ENCODE data around the gene HIPK3. TPM values are rescaled to one million over a fixed set of nuclear protein-coding genes. Genes with fewer than 3 reads are reported as not detected.
"Not testable (repeated sequence)": the region's sequence is repeated elsewhere in the genome, so short reads cannot be mapped to it uniquely, and the experiment has no call there.

HIPK3 gene
- total and polyA plus RNA-seq, 7 donors: 10.6 to 417 (median 277) TPM

- TF ChIP-seq POLR2AphosphoS5 (IDR thresholded peaks at IDR 0.05) (no peak), CTCF (IDR thresholded peaks at IDR 0.05) (no peak), POLR2A (IDR thresholded peaks at IDR 0.05) (no peak), EP300 (IDR thresholded peaks at IDR 0.05) (no peak)
- Histone ChIP-seq H3K4me3 (no peak overlapping the region), H3K4me1 (no peaks in the 10 kb centered on the region), H3K27ac (no peak overlapping the region), H3K36me3 (no peaks in the 10 kb centered on the region), H3K9me3 (no peaks in the 10 kb centered on the region), H3K27me3 (no peaks in the 10 kb centered on the region)
- 95 to 96% methylated on average over 2 of the region's 2 CpGs for WGBS, 2 donors
- intact Hi-C loops (cut with DNase I): no loop called here
- no peak for DNase-seq
These were observed 14.6 kb upstream of the HIPK3 start for GRCh38 chr11:33242575-33242974.

GRCh38 chr11:33243654-33244053 lies 13.5 kb upstream of the HIPK3 start:
- DNase-seq; H3K27me3 ChIP-seq; intact Hi-C loops (cut with DNase I); H3K36me3 ChIP-seq; H3K9me3 ChIP-seq; H3K4me3 ChIP-seq; H3K27ac ChIP-seq: not testable (repeated sequence)
- H3K4me1 ChIP-seq: peaks cover 0 to 10% (median 4%) of the 10 kb centered on the region in 4 donors
- WGBS, 2 donors: 96% methylated on average over 32 of the region's 35 CpGs

DNA sequence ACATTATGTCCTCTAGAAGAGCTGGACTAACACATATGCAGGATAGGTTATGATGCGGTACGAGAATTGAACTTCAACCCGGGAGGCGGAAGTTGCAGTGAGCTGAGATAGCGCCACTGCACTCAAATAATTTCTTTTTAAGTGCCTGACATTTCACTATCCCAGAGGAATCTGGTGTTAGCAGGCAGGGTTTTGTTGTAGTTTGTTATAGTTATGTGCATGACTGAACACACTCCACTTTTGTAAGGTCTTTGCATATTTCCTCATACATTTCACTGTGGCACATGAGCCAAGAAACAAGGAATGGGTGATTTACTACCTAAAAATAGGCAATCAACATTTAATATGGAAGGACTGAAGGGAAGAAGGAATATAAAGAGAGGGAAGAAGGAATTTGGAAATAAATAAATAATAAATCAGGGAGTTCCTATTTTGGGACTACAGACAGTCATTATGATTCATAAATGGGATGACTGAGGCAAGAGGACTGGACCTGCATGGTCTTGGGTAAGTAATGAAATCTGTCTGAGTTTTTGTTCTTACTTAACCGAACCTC lies 8.7 kb upstream of the HIPK3 start:
- Histone ChIP-seq H3K27me3 (no peaks in the 10 kb centered on the region), H3K9me3 (no peaks in the 10 kb centered on the region), H3K36me3 (no peaks in the 10 kb centered on the region), H3K27ac (peak overlapping the region; percentile 8 to 67 (median 48)), H3K4me1 (peaks cover 0 to 12% (median 5%) of the 10 kb centered on the region in 4 donors), H3K4me3 (peak overlapping the region in 1 of 4 donors; percentile 1)
- WGBS, 2 donors: 49 to 87% methylated on average over 6 of the region's 6 CpGs
- TF ChIP-seq EP300 (IDR thresholded peaks at IDR 0.05) (no peak), CTCF (IDR thresholded peaks at IDR 0.05) (no peak), POLR2AphosphoS5 (IDR thresholded peaks at IDR 0.05) (peak in 1 of 4 donors; percentile 33), POLR2A (IDR thresholded peaks at IDR 0.05) (no peak)
- intact Hi-C loops (cut with DNase I): no loop called here
- DNase-seq: no peak

DNA sequence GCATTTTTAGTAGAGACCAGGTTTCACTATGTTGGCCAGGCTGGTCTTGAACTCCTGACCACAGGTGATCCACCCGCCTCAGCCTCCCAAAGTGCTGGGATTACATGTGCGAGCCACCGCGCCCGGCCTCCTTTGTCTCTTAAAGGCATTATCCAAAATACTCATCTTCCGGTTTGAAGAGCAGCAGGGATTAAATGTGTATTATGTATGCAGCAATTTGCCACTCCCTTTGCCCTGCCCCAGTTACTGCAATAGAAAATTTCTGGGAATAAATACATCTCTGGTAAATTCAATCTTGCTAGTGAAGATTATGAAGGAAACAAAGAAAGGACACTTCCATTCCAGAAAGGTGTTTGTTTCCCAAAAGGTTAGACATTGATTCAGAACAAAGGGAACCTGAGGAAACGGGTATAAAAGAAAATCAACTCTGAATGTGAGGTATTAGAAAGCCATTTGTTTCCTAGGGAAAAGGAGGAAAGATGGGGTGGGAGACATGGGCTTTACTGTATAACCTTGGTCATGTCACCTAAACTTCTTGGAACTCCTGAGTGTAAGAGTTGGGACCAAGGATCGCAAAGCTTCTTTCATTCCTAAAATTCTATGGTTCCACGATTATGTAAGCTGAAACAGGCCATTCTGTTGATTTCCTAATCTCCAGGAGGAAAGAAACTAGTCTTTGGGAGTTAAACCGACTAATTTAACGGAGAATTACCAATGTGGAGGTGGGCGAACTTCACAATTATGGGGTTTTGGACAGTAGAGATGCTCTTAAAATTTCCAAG lies 959 bp upstream of the HIPK3 start:
- DNase-seq: no peak
- 36 to 69% methylated on average over 12 of the region's 12 CpGs for WGBS, 2 donors
- intact Hi-C loops (cut with DNase I): loop anchor here (2.0 to 10.0 kb wide), 5 partner anchors 73 to 481 kb away; partner anchors contain the start of genes CD59, CSTF3, QSER1 and TCP11L1
- peak overlapping the region; percentile 99 to 100 (median 100) for H3K27ac ChIP-seq
- peaks cover 0 to 23% (median 20%) of the 10 kb centered on the region in 4 donors for H3K4me1 ChIP-seq
- TF ChIP-seq POLR2A (IDR thresholded peaks at IDR 0.05): no peak
- TF ChIP-seq POLR2AphosphoS5 (IDR thresholded peaks at IDR 0.05): no peak
- H3K9me3 ChIP-seq: no peaks in the 10 kb centered on the region
- no peaks in the 10 kb centered on the region for H3K27me3 ChIP-seq
- H3K4me3 ChIP-seq: peak overlapping the region; percentile 66 to 97 (median 85)
- no peaks in the 10 kb centered on the region for H3K36me3 ChIP-seq

DNA sequence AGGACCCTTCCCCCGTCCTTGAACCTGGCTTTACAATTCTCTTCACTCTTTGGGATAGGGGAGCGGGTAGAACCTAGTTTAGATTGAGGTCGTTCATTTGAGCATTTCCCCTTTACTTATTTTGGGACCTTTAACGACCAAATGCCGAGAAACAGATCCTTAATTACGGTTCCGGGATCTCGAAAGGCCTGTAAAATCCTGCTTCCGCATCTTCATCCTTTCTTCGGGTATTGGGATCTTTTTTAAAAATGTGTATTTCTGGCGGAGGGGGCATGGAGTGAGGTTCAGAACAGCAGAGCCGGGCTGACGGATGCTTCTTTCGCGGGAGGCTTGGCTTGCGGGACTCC lies 395 bp upstream of the HIPK3 start:
- 1 to 3% methylated on average over 16 of the region's 16 CpGs for WGBS, 2 donors
- intact Hi-C loops (cut with DNase I): loop anchor here (1.0 to 10.0 kb wide), 6 partner anchors 35 to 481 kb away; partner anchors contain the start of genes CD59, CSTF3, QSER1 and TCP11L1

More for the DNA sequence above, 395 bp upstream of the HIPK3 start:
- no peak for DNase-seq
- TF ChIP-seq CTCF (IDR thresholded peaks at IDR 0.05) (no peak), POLR2A (IDR thresholded peaks at IDR 0.05) (no peak), POLR2AphosphoS5 (IDR thresholded peaks at IDR 0.05) (no peak), EP300 (IDR thresholded peaks at IDR 0.05) (no peak)
- Histone ChIP-seq H3K9me3 (no peaks in the 10 kb centered on the region), H3K27me3 (no peaks in the 10 kb centered on the region), H3K36me3 (no peaks in the 10 kb centered on the region), H3K4me3 (peak overlapping the region; percentile 66 to 97 (median 85)), H3K27ac (peak overlapping the region; percentile 99 to 100 (median 100)), H3K4me1 (peaks cover 0 to 29% (median 25%) of the 10 kb centered on the region in 4 donors)

All from sigmoid colon (tissue), 7 donors.